ENCODE measurements around the gene PCDHGC4.

PCDHGC4 gene

GRCh38 chr5:141508440-141508797 is 23.6 kb downstream of the PCDHGC4 start:
- ATAC-seq = peak; percentile 60
- TF ChIP-seq ESRRG (CRISPR knock-in tag; IDR thresholded peaks at IDR 0.05) = no peak
- no peak for TF ChIP-seq RARB (CRISPR knock-in tag; IDR thresholded peaks at IDR 0.05)
- TF ChIP-seq ZNF8 (CRISPR knock-in tag; IDR thresholded peaks at IDR 0.05) = no peak
- TF ChIP-seq OSR1 (CRISPR knock-in tag; IDR thresholded peaks at IDR 0.05) = no peak
- peak; percentile 80 for TF ChIP-seq ZFP3 (CRISPR knock-in tag; IDR thresholded peaks at IDR 0.05)
- TF ChIP-seq POU6F1 (CRISPR knock-in tag; IDR thresholded peaks at IDR 0.05; ENCODE audit: borderline replicate concordance, low read depth) = no peak
- no peak for TF ChIP-seq PATZ1 (CRISPR knock-in tag; IDR thresholded peaks at IDR 0.05; ENCODE audit: borderline replicate concordance)

GRCh38 chr5:141508798-141509611 is 24.2 kb downstream of the PCDHGC4 start:
- TF ChIP-seq BACH2 (CRISPR knock-in tag; IDR thresholded peaks at IDR 0.05; ENCODE audit: borderline replicate concordance) (no peak), ZFP3 (CRISPR knock-in tag; IDR thresholded peaks at IDR 0.05) (peak; percentile 34; the same call in 1 of the 2 replicates), PATZ1 (CRISPR knock-in tag; IDR thresholded peaks at IDR 0.05; ENCODE audit: borderline replicate concordance) (peak; percentile 45; the same call in 1 of the 2 replicates)
- ATAC-seq = peak; percentile 73

GRCh38 chr5:141510160-141510559 is 25.3 kb downstream of the PCDHGC4 start:
- TF ChIP-seq CSDC2 (CRISPR knock-in tag; IDR thresholded peaks at IDR 0.05) = no peak
- TF ChIP-seq ESRRG (CRISPR knock-in tag; IDR thresholded peaks at IDR 0.05) = no peak
- no peak for TF ChIP-seq CREB5 (CRISPR knock-in tag; IDR thresholded peaks at IDR 0.05; ENCODE audit: low read depth)
- no peak for TF ChIP-seq ZC3H10 (CRISPR knock-in tag; IDR thresholded peaks at IDR 0.05)

GRCh38 chr5:141510850-141511601 is 26.2 kb downstream of the PCDHGC4 start:
- no peak for ATAC-seq
- TF ChIP-seq ZNF70 (CRISPR knock-in tag; IDR thresholded peaks at IDR 0.05) (no peak), ZFP30 (CRISPR knock-in tag; IDR thresholded peaks at IDR 0.05) (no peak), ARNTL (CRISPR knock-in tag; IDR thresholded peaks at IDR 0.05; ENCODE audit: borderline replicate concordance, low read depth) (no peak), ISL1 (CRISPR knock-in tag; IDR thresholded peaks at IDR 0.05) (no peak), TSHZ2 (CRISPR knock-in tag; IDR thresholded peaks at IDR 0.05) (no peak), OSR1 (CRISPR knock-in tag; IDR thresholded peaks at IDR 0.05) (no peak), ZNF8 (CRISPR knock-in tag; IDR thresholded peaks at IDR 0.05) (no peak), TOX (CRISPR knock-in tag; IDR thresholded peaks at IDR 0.05; ENCODE audit: borderline replicate concordance) (no peak), CSDC2 (CRISPR knock-in tag; IDR thresholded peaks at IDR 0.05) (no peak), POU6F1 (CRISPR knock-in tag; IDR thresholded peaks at IDR 0.05; ENCODE audit: borderline replicate concordance, low read depth) (no peak), PPARA (CRISPR knock-in tag; IDR thresholded peaks at IDR 0.05; ENCODE audit: borderline replicate concordance) (no peak), BACH2 (CRISPR knock-in tag; IDR thresholded peaks at IDR 0.05; ENCODE audit: borderline replicate concordance) (no peak), ZNF565 (CRISPR knock-in tag; conservative IDR thresholded peaks at IDR 0.05; ENCODE audit: low read depth) (no peak), ESRRG (CRISPR knock-in tag; IDR thresholded peaks at IDR 0.05) (no peak), PATZ1 (CRISPR knock-in tag; IDR thresholded peaks at IDR 0.05; ENCODE audit: borderline replicate concordance) (no peak)

More at GRCh38 chr5:141510160-141510559, 25.3 kb downstream of the PCDHGC4 start:
- no peak for ATAC-seq

All from SK-N-SH treated with all-trans-retinoic acid at 6 μM for 48 hours (cell line).